Pancreas (tissue), 10 donors: ENCODE data around the gene ZNF365. TPM values are rescaled to one million over a fixed set of nuclear protein-coding genes. Genes with fewer than 3 reads are reported as not detected.

Experiments used
- ATAC-seq, 4 donors: fragments of 200-7000 bp; cut with Tn5 transposase; one replicate each; pipeline versions ENCODE4 v1.8.0 to v1.9.1; 2020; ENCODE audit warnings: mild to moderate bottlenecking in 4 of 4, moderate library complexity in 4 of 4
- DNase-seq, 6 donors: peaks; one replicate each; pipeline ENCODE4 v3.0.0-alpha.2; 2020
- FAIRE-seq: peaks from 2 replicates; lab custom pipeline; 2012; peaks lifted over from hg19 to GRCh38; lab: Jason Lieb, UNC
- H3K27ac ChIP-seq, 4 donors: fragments of 200-600 bp; sonication (generic); 1 replicate in 3 of 4; 2 replicates in 1 of 4; pipeline versions ENCODE4 v1.5.0 to v1.8.0; 2020
- H3K27me3 ChIP-seq, 4 donors: fragments of 200-600 bp; one replicate each; pipeline ENCODE4 v1.8.0; 2021
- H3K36me3 ChIP-seq, 3 donors: fragments of 200-600 bp; sonication (generic) in 1 of 3; one replicate each; pipeline versions ENCODE4 v1.5.0 to v1.8.0; 2020 to 2021
- H3K4me1 ChIP-seq, 3 donors: fragments of 200-600 bp; one replicate each; pipeline ENCODE4 v1.8.0; 2021
- H3K4me3 ChIP-seq, 4 donors: fragments of 200-600 bp; sonication (generic) in 2 of 4; one replicate each; pipeline versions ENCODE4 v1.5.0 to v1.8.0; 2020 to 2021
- H3K9me3 ChIP-seq, 4 donors: fragments of 200-600 bp; one replicate each; pipeline ENCODE4 v1.8.0; 2021
- CTCF ChIP-seq, 4 donors: fragments of 200-600 bp; sonication (generic) in 3 of 4; IDR thresholded peaks; one replicate each; pipeline versions ENCODE4 v1.5.0 to v1.8.0; 2021; ENCODE audit warnings: antibody characterized with exemption in 4 of 4
- WGBS, 2 donors: extraction: QIAGEN DNeasy Blood & Tissue Kit; methylation state at CpG; one replicate each; pipeline ENCODE4 v1.1.7; 2013; 5-methylcytosine and 5-hydroxymethylcytosine counted together
- intact Hi-C, 3 donors: fragments of 100-400 bp; cut with DNase I; formaldehyde crosslinking; loops; one replicate each; pipeline versions ENCODE4 v1.11.1 to v1.14.2; 2022
- polyA plus RNA-seq, 2 donors: library from polyadenylated mRNA; stranded (reverse); fragments of 200-250 nt; gene quantifications; one replicate each; pipeline ENCODE4 v1.2.3, GENCODE V29; 2013
- total RNA-seq, 6 donors: library from RNA; stranded (reverse); fragmentation: NEBNext Ultra II Directional in 4 of 6; extraction: Animal tissue kit (Norgen Biotek cat#: 25700) in 4 of 6; gene quantifications; one replicate each; pipeline versions ENCODE4 v1.2.1 to v1.2.4, GENCODE V29; 2021 to 2023
- donor health status: healthy with polysubstance abuse.
- donor health status: DM: no; HTN: no; CAD: no; lungs with moderate emphysema.
- donor health status: DM: no; HTN: no; CAD: no.
- donor health status: control.
- donor health status: control.
- donor health status: Bipolar disorder and iron deficiency.
- donor health status: DM: yes; HTN: yes; CAD: no.
- donor health status: DM: no; HTN: no; CAD: no.
- donor health status: DM: no; HTN: no; CAD: no.
- donor health status: DM: yes; HTN: yes; CAD: no.

ZNF365 gene
- total RNA-seq (under 1 TPM; 0.08 to 0.89 (median 0.20) TPM), polyA plus RNA-seq (1 to 10 TPM in 1 of 2 donors, under 1 TPM in 1; 0.53 to 1.6 TPM)

- no peak for TF ChIP-seq CTCF (IDR thresholded peaks at IDR 0.05)
- WGBS, 2 donors = 1 to 2% methylated on average over 56 to 73 of the region's 73 CpGs
- intact Hi-C loops = no loop called here
- Histone ChIP-seq H3K27me3 (no peaks in the 10 kb centered on the region), H3K4me3 (peak within 1 kb of the TSS in 3 of 4 donors; percentile 23 to 50 (median 37)), H3K27ac (no peak within 1 kb of the TSS), H3K9me3 (no peaks in the 10 kb centered on the region), H3K4me1 (no peaks in the 10 kb centered on the region), H3K36me3 (no peaks in the 10 kb centered on the region)
- peak; percentile 66 to 87 (median 76) for ATAC-seq
- FAIRE-seq = no peak
- peak in 2 of 6 donors; percentile 68 to 76 for DNase-seq
Observed at GRCh38 chr10:62373995-62374861, at the start of gene ZNF365. TSS of gene ZNF365 (plus strand) at chr10:62374369. CDS start at chr10:62376194, 1,825 bp downstream.

GRCh38 chr10:62326176-62326575, 48.0 kb upstream of the ZNF365 start:
- H3K9me3 ChIP-seq = no peaks in the 10 kb centered on the region
- intact Hi-C loops = no loop called here
- H3K4me1 ChIP-seq = no peaks in the 10 kb centered on the region
- no peak overlapping the region for H3K4me3 ChIP-seq
- DNase-seq = no peak
- no peak for ATAC-seq
- no peaks in the 10 kb centered on the region for H3K36me3 ChIP-seq
- no peak overlapping the region for H3K27ac ChIP-seq
- H3K27me3 ChIP-seq = no peaks in the 10 kb centered on the region
- no peak for FAIRE-seq
- no peak for TF ChIP-seq CTCF (IDR thresholded peaks at IDR 0.05)
- WGBS, 2 donors = 71 to 75% methylated on average over 1 of the region's 1 CpG

- no peaks in the 10 kb centered on the region for H3K4me1 ChIP-seq
- H3K27me3 ChIP-seq = no peaks in the 10 kb centered on the region
- no peak for DNase-seq
- FAIRE-seq = no peak
- no peak for ATAC-seq
- no peak overlapping the region for H3K27ac ChIP-seq
- no peak overlapping the region for H3K4me3 ChIP-seq
- no peaks in the 10 kb centered on the region for H3K36me3 ChIP-seq
- H3K9me3 ChIP-seq = no peaks in the 10 kb centered on the region
- no peak for TF ChIP-seq CTCF (IDR thresholded peaks at IDR 0.05)
- 34 to 42% methylated on average over 3 of the region's 3 CpGs for WGBS, 2 donors
- intact Hi-C loops = no loop called here
Observed at GRCh38 chr10:62327885-62328284, 46.3 kb upstream of the ZNF365 start.

- FAIRE-seq (no peak), ATAC-seq (no peak), DNase-seq (no peak)
- H3K4me1 ChIP-seq = no peaks in the 10 kb centered on the region
- no peaks in the 10 kb centered on the region for H3K9me3 ChIP-seq
- H3K27ac ChIP-seq = no peak overlapping the region
- no peak overlapping the region for H3K4me3 ChIP-seq
- H3K27me3 ChIP-seq = no peaks in the 10 kb centered on the region
- WGBS, 2 donors = 72 to 84% methylated on average over 1 of the region's 1 CpG
- no peaks in the 10 kb centered on the region for H3K36me3 ChIP-seq
- intact Hi-C loops = no loop called here
- TF ChIP-seq CTCF (IDR thresholded peaks at IDR 0.05) = no peak
Observed at GRCh38 chr10:62330213-62330612, 44.0 kb upstream of the ZNF365 start.

GRCh38 chr10:62332406-62332805, 41.8 kb upstream of the ZNF365 start:
- ATAC-seq (no peak), DNase-seq (no peak), FAIRE-seq (no peak)
- no peak for TF ChIP-seq CTCF (IDR thresholded peaks at IDR 0.05)
- H3K4me3 ChIP-seq = no peak overlapping the region
- intact Hi-C loops = no loop called here
- no peaks in the 10 kb centered on the region for H3K36me3 ChIP-seq
- no peaks in the 10 kb centered on the region for H3K27me3 ChIP-seq
- H3K27ac ChIP-seq = no peak overlapping the region
- H3K9me3 ChIP-seq = no peaks in the 10 kb centered on the region
- no peaks in the 10 kb centered on the region for H3K4me1 ChIP-seq
